ENCODE measurements around the gene RGS7.

RGS7 gene

GRCh38 chr1:241181471-241181870, 175.5 kb downstream of the RGS7 start:
- Histone ChIP-seq H3K36me3 (ENCODE audit: insufficient read depth, low read length) (no peaks in the 10 kb centered on the region), H3K9ac (ENCODE audit: low read depth, low read length, poor library complexity, severe bottlenecking) (no peak overlapping the region), H3K9me3 (ENCODE audit: insufficient read depth, low read depth, low read length) (peaks cover 10% of the 10 kb centered on the region), H3K4me1 (ENCODE audit: insufficient read depth, low read length, poor library complexity, severe bottlenecking) (no peaks in the 10 kb centered on the region), H3F3A (ENCODE audit: low read depth) (no peaks in the 10 kb centered on the region), H4K20me1 (ENCODE audit: insufficient read depth, low read length, poor library complexity, severe bottlenecking) (no peaks in the 10 kb centered on the region), H3K4me3 (ENCODE audit: low read length, poor library complexity, severe bottlenecking) (no peak overlapping the region), H2AFZ (ENCODE audit: low read length) (no peak overlapping the region), H3K27me3 (ENCODE audit: insufficient read depth, low read length, poor library complexity, severe bottlenecking) (no peaks in the 10 kb centered on the region), H3K79me2 (ENCODE audit: insufficient read depth, low read length) (no peaks in the 10 kb centered on the region), H3K9me2 (replicated peaks; ENCODE audit: low read depth, low read length) (no peaks in the 10 kb centered on the region), H3K4me2 (ENCODE audit: low read depth, low read length, poor library complexity, severe bottlenecking) (no peak overlapping the region)
- TF ChIP-seq CTCF (conservative IDR thresholded peaks at IDR 0.05; ENCODE audit: low read length) (no peak), EZH2phosphoT487 (IDR thresholded peaks at IDR 0.05; ENCODE audit: borderline replicate concordance) (no peak)

GRCh38 chr1:241180569-241180968, 176.4 kb downstream of the RGS7 start:
- TF ChIP-seq CTCF (conservative IDR thresholded peaks at IDR 0.05; ENCODE audit: low read length) (no peak), EZH2phosphoT487 (IDR thresholded peaks at IDR 0.05; ENCODE audit: borderline replicate concordance) (no peak)
- Histone ChIP-seq H3K27me3 (ENCODE audit: insufficient read depth, low read length, poor library complexity, severe bottlenecking) (no peaks in the 10 kb centered on the region), H3K4me2 (ENCODE audit: low read depth, low read length, poor library complexity, severe bottlenecking) (no peak overlapping the region), H2AFZ (ENCODE audit: low read length) (no peak overlapping the region), H3K36me3 (ENCODE audit: insufficient read depth, low read length) (no peaks in the 10 kb centered on the region), H3K9me3 (ENCODE audit: insufficient read depth, low read depth, low read length) (peaks cover 10% of the 10 kb centered on the region), H3K79me2 (ENCODE audit: insufficient read depth, low read length) (no peaks in the 10 kb centered on the region), H3F3A (ENCODE audit: low read depth) (no peaks in the 10 kb centered on the region), H3K9ac (ENCODE audit: low read depth, low read length, poor library complexity, severe bottlenecking) (no peak overlapping the region), H4K20me1 (ENCODE audit: insufficient read depth, low read length, poor library complexity, severe bottlenecking) (no peaks in the 10 kb centered on the region), H3K4me3 (ENCODE audit: low read length, poor library complexity, severe bottlenecking) (no peak overlapping the region), H3K9me2 (replicated peaks; ENCODE audit: low read depth, low read length) (no peaks in the 10 kb centered on the region), H3K4me1 (ENCODE audit: insufficient read depth, low read length, poor library complexity, severe bottlenecking) (no peaks in the 10 kb centered on the region)

DNA sequence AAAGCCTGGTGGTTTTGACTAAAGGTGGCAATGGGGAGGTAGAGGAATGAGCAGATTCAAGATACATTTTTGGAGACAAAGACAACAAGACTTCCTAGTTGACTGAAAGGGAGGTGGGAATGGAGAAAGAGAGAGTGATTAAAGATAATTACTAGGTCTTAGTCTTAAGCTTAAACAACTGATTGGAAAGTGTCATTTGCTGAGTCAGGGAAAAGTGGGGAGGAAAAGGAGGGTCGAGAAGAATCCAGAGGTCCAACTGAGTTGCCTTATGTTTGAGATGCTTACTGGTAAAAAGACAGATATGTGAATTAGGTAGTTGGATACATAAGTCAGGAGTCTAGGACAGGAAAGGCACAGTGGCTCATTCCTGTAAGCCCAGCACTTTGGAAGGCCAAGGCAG, 179.3 kb downstream of the RGS7 start:
- Histone ChIP-seq H3K9me3 (ENCODE audit: insufficient read depth, low read depth, low read length) (no peaks in the 10 kb centered on the region), H2AFZ (ENCODE audit: low read length) (no peak overlapping the region), H3K9me2 (replicated peaks; ENCODE audit: low read depth, low read length) (no peaks in the 10 kb centered on the region), H3K36me3 (ENCODE audit: insufficient read depth, low read length) (no peaks in the 10 kb centered on the region), H3K9ac (ENCODE audit: low read depth, low read length, poor library complexity, severe bottlenecking) (no peak overlapping the region), H3K4me1 (ENCODE audit: insufficient read depth, low read length, poor library complexity, severe bottlenecking) (no peaks in the 10 kb centered on the region), H3K4me2 (ENCODE audit: low read depth, low read length, poor library complexity, severe bottlenecking) (no peak overlapping the region), H3K4me3 (ENCODE audit: low read length, poor library complexity, severe bottlenecking) (no peak overlapping the region), H3K27me3 (ENCODE audit: insufficient read depth, low read length, poor library complexity, severe bottlenecking) (no peaks in the 10 kb centered on the region), H4K20me1 (ENCODE audit: insufficient read depth, low read length, poor library complexity, severe bottlenecking) (no peaks in the 10 kb centered on the region), H3K79me2 (ENCODE audit: insufficient read depth, low read length) (no peaks in the 10 kb centered on the region), H3F3A (ENCODE audit: low read depth) (no peaks in the 10 kb centered on the region)
- no peak for TF ChIP-seq CTCF (conservative IDR thresholded peaks at IDR 0.05; ENCODE audit: low read length)
- TF ChIP-seq EZH2phosphoT487 (IDR thresholded peaks at IDR 0.05; ENCODE audit: borderline replicate concordance) = no peak
